Measurements from ENCODE around the gene CUL9. TPM values are rescaled to one million over a fixed set of nuclear protein-coding genes. Genes with fewer than 3 reads are reported as not detected.

Gene CUL9
- total RNA-seq, 1 donor from 2014 or later: 22.0 TPM

- DNase-seq (ENCODE audit: low spot score in 2 of 2) (no peak), FAIRE-seq (no peak)
Observed at GRCh38 chr6:43222418-43223059, 40.5 kb downstream of the CUL9 start.

DNA sequence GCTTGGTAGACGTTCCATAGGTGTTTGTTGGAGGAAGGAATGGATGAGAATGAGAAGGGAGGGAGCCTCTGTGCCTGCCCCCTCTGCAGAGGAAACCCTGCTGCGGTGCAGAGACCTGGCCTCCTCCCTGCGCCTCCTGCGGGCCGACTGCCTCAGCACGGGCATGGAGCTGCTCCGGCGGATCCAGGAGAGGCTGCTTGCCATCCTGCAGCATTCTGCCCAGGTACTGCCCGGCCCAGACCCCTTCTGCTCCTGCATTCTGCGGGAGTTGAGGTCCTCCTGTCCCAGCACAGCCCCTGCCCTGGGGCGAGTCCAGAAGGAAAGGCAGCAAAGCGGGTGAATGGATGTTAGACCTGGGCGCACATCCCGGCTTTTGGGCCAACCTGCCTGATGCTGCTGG is 41.2 kb downstream of the CUL9 start:
- no peak for FAIRE-seq

GRCh38 chr6:43226192-43226851 is 44.3 kb downstream of the CUL9 start:
- no peak for FAIRE-seq

More for the DNA sequence above, 41.2 kb downstream of the CUL9 start:
- no peak for DNase-seq (ENCODE audit: low spot score in 2 of 2)

DNA sequence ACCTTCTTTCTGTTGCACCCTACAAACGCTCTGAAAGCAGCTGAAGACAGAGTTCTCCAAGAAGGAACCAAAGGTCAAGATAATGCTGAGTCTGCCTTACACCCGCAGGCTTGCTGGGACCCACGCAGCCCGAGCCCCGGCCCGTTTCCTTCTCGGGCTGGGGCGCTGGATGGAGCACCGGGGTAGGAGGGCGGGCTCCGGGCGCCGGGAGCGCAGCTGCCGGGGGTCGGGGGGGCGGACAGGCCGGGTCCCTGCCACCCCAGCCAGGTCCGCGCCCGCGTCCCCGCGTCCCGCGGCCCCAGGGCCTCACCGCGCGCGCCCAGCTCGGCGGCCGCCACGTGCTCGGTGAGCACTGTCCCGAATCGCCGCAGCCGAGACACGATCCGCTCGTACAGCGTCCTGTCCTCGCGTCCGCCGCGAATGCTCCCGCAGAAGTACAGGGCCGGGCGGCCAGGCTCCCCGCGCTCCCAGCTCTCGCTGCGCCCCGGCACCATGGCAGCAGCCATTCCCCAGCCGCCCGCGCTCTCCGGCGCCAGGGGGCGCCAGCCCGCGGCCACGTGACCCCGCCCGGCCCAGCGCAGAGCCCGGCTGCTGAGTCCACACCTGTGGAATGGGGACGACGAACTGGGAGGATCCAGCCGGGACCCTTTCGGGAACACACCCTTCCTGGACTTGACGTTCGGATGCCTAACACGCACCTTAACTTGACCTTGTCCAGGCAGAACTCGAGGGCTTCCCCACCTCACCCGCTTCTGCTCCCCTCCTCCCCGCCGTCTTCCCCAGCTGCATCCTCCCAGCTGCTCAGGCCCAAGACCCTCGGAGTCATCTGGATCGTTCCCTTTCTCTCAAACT is 47.2 kb downstream of the CUL9 start, which contains the start of gene DNPH1:
Gene DNPH1 (minus strand): TSS at position 531 of the 852 bp plus-strand sequence. CDS start 25 bp downstream, at position 506.
- no peak for FAIRE-seq
- peak; percentile 84 to 88 for DNase-seq (ENCODE audit: low spot score in 2 of 2)

More at GRCh38 chr6:43226192-43226851, 44.3 kb downstream of the CUL9 start:
- DNase-seq (ENCODE audit: low spot score in 2 of 2): no peak

GRCh38 chr6:43229803-43230620 is 48.0 kb downstream of the CUL9 start:
- no peak for DNase-seq (ENCODE audit: low spot score in 2 of 2)
- no peak for FAIRE-seq

- no peak for FAIRE-seq
- DNase-seq (ENCODE audit: low spot score in 2 of 2): no peak
Observed at GRCh38 chr6:43231053-43231452, 49.1 kb downstream of the CUL9 start.

- no peak for DNase-seq (ENCODE audit: low spot score in 2 of 2)
- no peak for FAIRE-seq
Observed at GRCh38 chr6:43231735-43232450, 49.9 kb downstream of the CUL9 start.

DNA sequence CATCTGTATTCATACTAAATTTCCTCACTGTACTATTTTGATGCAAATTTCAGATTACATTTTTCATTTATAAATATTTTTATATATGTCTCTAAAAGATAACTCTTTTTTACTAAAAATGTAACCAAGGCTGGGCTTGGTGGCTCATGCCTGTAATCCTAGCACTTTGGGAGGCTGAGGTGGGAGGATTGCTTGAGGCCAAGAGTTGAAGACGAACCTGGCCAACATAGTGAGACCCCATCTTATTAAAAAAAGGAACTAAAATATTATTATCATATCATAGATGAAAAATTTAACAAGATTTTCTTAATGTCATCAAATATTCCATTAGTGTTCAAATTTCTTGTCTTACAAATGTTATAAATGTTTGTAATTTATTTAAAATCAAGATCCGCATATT is 53.8 kb downstream of the CUL9 start:
- FAIRE-seq: no peak
- no peak for DNase-seq (ENCODE audit: low spot score in 2 of 2)

DNA sequence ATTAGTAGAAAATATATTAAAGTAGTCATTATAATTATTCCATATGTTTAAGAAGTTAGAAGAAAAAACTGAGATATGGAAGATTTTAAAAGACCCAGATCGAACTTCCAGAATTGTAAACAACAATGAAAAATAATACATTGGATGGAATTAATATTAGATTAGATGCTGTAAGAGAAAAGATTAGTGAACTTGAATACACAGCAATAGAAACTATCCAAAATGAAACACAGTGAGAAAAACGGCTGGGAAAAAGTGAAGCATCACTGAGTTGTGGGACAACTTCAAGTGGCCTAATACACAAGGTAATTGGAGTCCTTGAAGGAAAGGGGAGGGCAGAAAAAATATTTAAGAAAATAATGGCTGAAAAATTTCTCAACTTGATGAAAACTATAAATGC is 57.1 kb downstream of the CUL9 start:
- DNase-seq (ENCODE audit: low spot score in 2 of 2): no peak
- no peak for FAIRE-seq

DNA sequence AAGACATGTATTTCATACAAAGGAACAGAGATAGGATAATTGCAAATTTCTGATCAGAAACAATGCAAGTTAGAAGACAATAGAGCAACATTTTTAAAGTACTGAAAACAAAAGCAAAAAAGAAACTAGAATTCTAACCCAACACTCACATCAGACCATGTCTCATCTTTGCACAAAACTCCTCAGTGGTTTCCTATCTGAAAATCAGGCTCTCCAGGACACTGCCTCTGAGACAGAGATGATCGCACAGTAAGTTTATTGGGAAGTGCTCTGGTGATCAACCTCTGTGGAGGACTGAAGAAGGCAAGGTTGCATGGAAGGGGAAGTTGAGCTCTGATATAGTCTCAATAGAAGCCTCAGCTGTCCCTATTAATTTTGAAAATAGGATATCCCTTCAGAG is 59.0 kb downstream of the CUL9 start:
- DNase-seq (ENCODE audit: low spot score in 2 of 2) (no peak), FAIRE-seq (no peak)

GRCh38 chr6:43241446-43241845 is 59.5 kb downstream of the CUL9 start:
- DNase-seq (ENCODE audit: low spot score in 2 of 2) (no peak), FAIRE-seq (no peak)

DNA sequence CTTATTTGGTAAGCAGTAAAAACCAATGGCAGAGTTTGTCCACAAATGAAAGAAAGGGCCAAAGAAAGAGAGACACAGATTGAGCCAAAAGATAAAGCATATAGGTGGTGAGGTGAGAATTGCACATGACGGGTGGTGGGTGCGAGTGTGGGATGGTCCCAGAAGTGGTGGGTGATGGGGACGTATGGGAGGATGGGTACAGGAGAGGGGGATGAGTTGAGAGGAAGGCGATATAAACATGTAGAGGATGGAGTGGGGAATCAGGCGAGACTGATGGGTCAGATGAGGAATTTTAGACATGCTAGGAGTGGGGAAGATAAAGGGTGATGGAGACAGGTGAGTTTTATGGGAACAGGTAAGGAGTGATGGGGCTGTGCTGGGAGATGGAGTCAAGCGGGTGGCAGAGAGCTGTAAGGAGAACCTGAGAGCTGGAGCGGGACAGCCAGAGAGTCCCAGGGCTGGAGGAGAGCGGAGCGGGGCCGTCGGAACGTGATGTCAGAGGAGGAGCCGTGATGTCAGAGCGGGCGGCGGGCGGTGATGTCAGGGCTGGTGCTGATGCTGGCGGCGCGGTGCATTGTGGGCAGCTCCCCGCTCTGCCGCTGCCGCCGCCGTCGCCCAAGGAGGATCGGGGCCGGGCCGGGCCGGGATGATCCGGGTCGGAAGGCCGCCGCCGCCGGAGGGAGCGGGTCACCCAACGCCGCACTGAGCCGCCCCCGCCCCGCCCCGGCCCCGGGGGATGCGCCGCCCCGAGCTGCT is 61.1 kb downstream of the CUL9 start, which contains the start of gene TTBK1:
Gene TTBK1 (plus strand): TSS at position 574 of the 756 bp plus-strand sequence. CDS start 3,180 bp downstream, outside the sequence.
- DNase-seq (ENCODE audit: low spot score in 2 of 2): peak; percentile 80 to 83
- FAIRE-seq: no peak

GRCh38 chr6:43243664-43244321 is 61.8 kb downstream of the CUL9 start:
- DNase-seq (ENCODE audit: low spot score in 2 of 2) (peak; percentile 56 to 68), FAIRE-seq (no peak)

GRCh38 chr6:43246301-43247113 is 64.5 kb downstream of the CUL9 start:
- no peak for FAIRE-seq
- peak; percentile 73 to 79 for DNase-seq (ENCODE audit: low spot score in 2 of 2)

GRCh38 chr6:43247114-43247999 is 65.4 kb downstream of the CUL9 start:
- FAIRE-seq (no peak), DNase-seq (ENCODE audit: low spot score in 2 of 2) (peak; percentile 88 to 90)

DNA sequence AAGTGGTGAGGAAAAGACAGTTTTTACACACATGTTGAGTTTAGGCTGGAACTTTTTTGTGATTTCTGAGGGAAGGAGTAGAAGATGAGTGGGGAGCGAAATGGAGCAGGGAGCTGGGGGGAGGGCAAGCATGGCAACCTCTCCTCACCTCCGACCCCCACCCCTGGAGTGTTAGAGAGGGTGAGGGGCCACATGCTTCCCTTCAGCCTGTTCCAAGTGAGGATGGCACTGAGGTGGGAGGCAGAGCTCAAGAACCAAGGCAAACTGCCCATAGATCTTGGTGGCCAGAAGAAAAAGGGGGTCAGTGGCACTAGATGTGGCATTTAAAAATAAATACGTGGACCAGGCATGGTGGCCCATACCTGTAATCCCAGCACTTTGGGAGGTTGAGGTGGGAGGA is 66.1 kb downstream of the CUL9 start:
- FAIRE-seq (no peak), DNase-seq (ENCODE audit: low spot score in 2 of 2) (no peak)

All from frontal cortex (tissue), 4 donors.